A204.1 (cell line): ENCODE data around the gene TBL3.

Source experiments
- FAIRE-seq: peaks from 2 replicates; lab custom pipeline; 2012; peaks lifted over from hg19 to GRCh38; lab: Jason Lieb, UNC

Gene TBL3

GRCh38 chr16:2019518-2019920 is 47.7 kb downstream of the TBL3 start, which contains the start of gene NPW:
Gene NPW (plus strand): TSS chr16:2019785.
- no peak for FAIRE-seq

GRCh38 chr16:2019921-2020831 is 48.3 kb downstream of the TBL3 start:
- no peak for FAIRE-seq

GRCh38 chr16:2022723-2023091 is 50.9 kb downstream of the TBL3 start:
- no peak for FAIRE-seq

- no peak for FAIRE-seq
Measured at GRCh38 chr16:2023092-2024031, 51.5 kb downstream of the TBL3 start.

GRCh38 chr16:2024032-2024420 is 52.2 kb downstream of the TBL3 start:
- FAIRE-seq = no peak

- FAIRE-seq = no peak
Measured at GRCh38 chr16:2025251-2025650, 53.4 kb downstream of the TBL3 start.

- no peak for FAIRE-seq
Measured at GRCh38 chr16:2025878-2026460, 54.1 kb downstream of the TBL3 start.

- FAIRE-seq = no peak
Measured at GRCh38 chr16:2026461-2027023, 54.7 kb downstream of the TBL3 start, which contains the start of gene NHERF2. Gene NHERF2 (plus strand): TSS chr16:2026902. CDS start chr16:2027006, 104 bp downstream.

GRCh38 chr16:2027024-2028010 is 55.5 kb downstream of the TBL3 start:
- FAIRE-seq = no peak

- no peak for FAIRE-seq
Measured at GRCh38 chr16:2028146-2028545, 56.3 kb downstream of the TBL3 start.

GRCh38 chr16:2028620-2029220 is 56.9 kb downstream of the TBL3 start:
- FAIRE-seq = no peak

GRCh38 chr16:2029350-2029749 is 57.5 kb downstream of the TBL3 start:
- no peak for FAIRE-seq

- no peak for FAIRE-seq
Measured at GRCh38 chr16:2030036-2030435, 58.2 kb downstream of the TBL3 start.

GRCh38 chr16:2031081-2031577 is 59.3 kb downstream of the TBL3 start:
- no peak for FAIRE-seq
